Thyroid gland (tissue), 4 donors: Measurements from ENCODE around the gene RYR3. TPM values are rescaled to one million over a fixed set of nuclear protein-coding genes. Genes with fewer than 3 reads are reported as not detected.

Experiments
- DNase-seq, 2 donors: peaks; one replicate each; pipeline ENCODE4 v3.0.0-alpha.2; 2019
- H3K27ac ChIP-seq, 3 donors: fragments of 200-600 bp; sonication (generic); 1 replicate in 2 of 3; 2 replicates in 1 of 3; pipeline ENCODE4 v1.5.1; 2016 to 2019; ENCODE audit warnings: mild to moderate bottlenecking in 1 of 3, moderate library complexity in 1 of 3
- H3K27me3 ChIP-seq: fragments of 200-600 bp; sonication (generic); one replicate; pipeline ENCODE4 v1.5.1; 2019
- H3K36me3 ChIP-seq, 2 donors: fragments of 200-600 bp; sonication (generic); one replicate each; pipeline ENCODE4 v1.5.1; 2016 to 2019
- H3K4me1 ChIP-seq, 2 donors: fragments of 200-600 bp; sonication (generic); one replicate each; pipeline ENCODE4 v1.5.1; 2017 to 2019
- H3K4me3 ChIP-seq, 3 donors: fragments of 200-600 bp; sonication (generic); replicated peaks in 1 of 3; 1 replicate in 2 of 3; 2 replicates in 1 of 3; pipeline ENCODE4 v1.5.1; 2016; ENCODE audit warnings: mild to moderate bottlenecking in 1 of 3
- H3K9me3 ChIP-seq: fragments of 200-600 bp; sonication (generic); one replicate; pipeline ENCODE4 v1.5.1; 2017
- CTCF ChIP-seq, 6 experiments: fragments of 200-600 bp in 3 of 6; fragments of 450-650 bp in 3 of 6; sonication (generic) in 3 of 6; IDR thresholded peaks; one replicate each; pipeline ENCODE4 v1.5.1; 2016 to 2019; ENCODE audit warnings: antibody characterized with exemption in 6 of 6, mild to moderate bottlenecking in 2 of 6, inconsistent platforms in 1 of 6, moderate library complexity in 1 of 6
- POLR2A ChIP-seq, 2 donors: fragments of 450-650 bp; IDR thresholded peaks; one replicate each; pipeline ENCODE4 v1.6.1; 2017; ENCODE audit warnings: antibody characterized with exemption in 2 of 2, mild to moderate bottlenecking in 2 of 2, moderate library complexity in 1 of 2
- WGBS, 2 donors: methylation state at CpG; one replicate each; pipeline ENCODE4 v1.1.5; 2017; 5-methylcytosine and 5-hydroxymethylcytosine counted together
- intact Hi-C: fragments of 100-400 bp; cut with DNase I; formaldehyde crosslinking; loops from one replicate; pipeline ENCODE4 v1.15.1; 2023
- total RNA-seq, 4 donors: library from RNA; depleted of rRNA; stranded (reverse); fragments of >200 nt; gene quantifications; one replicate each; pipeline ENCODE4 v1.2.3, GENCODE V29; 2016

The RYR3 gene
- total RNA-seq, 4 donors from 2014 or later = 0.27 to 4.2 (median 0.34) TPM

DNA sequence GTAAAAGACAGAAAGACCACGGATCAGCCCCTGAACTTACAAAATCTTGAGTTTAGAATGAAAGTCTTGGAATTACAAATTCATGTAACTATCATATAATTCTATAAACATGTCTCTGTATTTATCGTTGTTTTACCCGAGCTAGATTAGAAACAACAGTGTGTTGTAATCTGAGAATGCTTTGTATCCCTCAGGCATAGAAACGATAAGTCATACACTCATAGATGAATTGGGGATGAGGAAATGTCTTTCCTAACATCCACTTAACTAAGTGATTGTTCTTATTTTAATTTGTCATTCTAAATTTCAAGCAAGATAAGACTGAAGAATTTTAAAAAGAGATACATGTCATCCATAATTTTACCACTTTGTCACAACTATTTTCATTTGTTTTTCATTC, 165.3 kb downstream of the RYR3 start:
- H3K27ac ChIP-seq = no peak overlapping the region
- H3K9me3 ChIP-seq = no peaks in the 10 kb centered on the region
- intact Hi-C loops = no loop called here
- H3K4me1 ChIP-seq = no peaks in the 10 kb centered on the region
- H3K36me3 ChIP-seq = no peaks in the 10 kb centered on the region
- no peaks in the 10 kb centered on the region for H3K27me3 ChIP-seq
- WGBS, 2 donors = 87 to 89% methylated on average over 4 of the region's 4 CpGs
- no peak overlapping the region for H3K4me3 ChIP-seq
- TF ChIP-seq POLR2A (IDR thresholded peaks at IDR 0.05) (no peak), CTCF (IDR thresholded peaks at IDR 0.05) (no peak)
- no peak for DNase-seq

DNA sequence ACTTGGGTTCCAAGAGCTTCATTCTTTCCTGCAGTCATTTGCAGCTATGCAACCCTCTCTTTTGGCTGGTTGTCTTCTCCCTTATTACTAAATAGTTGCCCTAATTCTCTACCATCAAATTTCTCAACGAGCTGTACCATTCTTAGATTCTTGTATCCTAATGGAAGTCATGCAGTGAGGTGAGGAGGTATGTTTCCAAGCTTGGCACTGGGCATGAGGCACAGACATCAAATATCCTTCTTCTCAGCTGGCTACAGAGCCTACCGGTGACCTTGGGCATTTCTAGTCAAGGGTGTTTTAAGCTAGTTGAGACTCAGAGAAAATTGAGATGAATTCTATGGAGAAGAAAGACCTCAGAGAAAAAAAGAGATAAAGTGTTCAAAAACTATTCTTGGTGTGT, 166.1 kb downstream of the RYR3 start:
- no peak for TF ChIP-seq POLR2A (IDR thresholded peaks at IDR 0.05)
- TF ChIP-seq CTCF (IDR thresholded peaks at IDR 0.05) = no peak
- intact Hi-C loops = no loop called here
- 89 to 92% methylated on average over 2 of the region's 2 CpGs for WGBS, 2 donors
- H3K9me3 ChIP-seq = no peaks in the 10 kb centered on the region
- no peaks in the 10 kb centered on the region for H3K4me1 ChIP-seq
- H3K4me3 ChIP-seq = no peak overlapping the region
- no peak for DNase-seq
- H3K27ac ChIP-seq = no peak overlapping the region
- H3K36me3 ChIP-seq = no peaks in the 10 kb centered on the region
- H3K27me3 ChIP-seq = no peaks in the 10 kb centered on the region

- intact Hi-C loops = no loop called here
- H3K36me3 ChIP-seq = no peaks in the 10 kb centered on the region
- WGBS, 2 donors = 98% methylated on average over 3 of the region's 3 CpGs
- H3K27me3 ChIP-seq = no peaks in the 10 kb centered on the region
- no peak overlapping the region for H3K27ac ChIP-seq
- no peak overlapping the region for H3K4me3 ChIP-seq
- H3K9me3 ChIP-seq = no peaks in the 10 kb centered on the region
- DNase-seq = no peak
- no peaks in the 10 kb centered on the region for H3K4me1 ChIP-seq
- TF ChIP-seq CTCF (IDR thresholded peaks at IDR 0.05) (no peak), POLR2A (IDR thresholded peaks at IDR 0.05) (no peak)
Measured at GRCh38 chr15:33489335-33489734, 178.6 kb downstream of the RYR3 start.

GRCh38 chr15:33490703-33491102, 179.9 kb downstream of the RYR3 start:
- Histone ChIP-seq H3K36me3 (no peaks in the 10 kb centered on the region), H3K27ac (no peak overlapping the region), H3K9me3 (no peaks in the 10 kb centered on the region), H3K4me1 (no peaks in the 10 kb centered on the region), H3K27me3 (no peaks in the 10 kb centered on the region), H3K4me3 (no peak overlapping the region)
- intact Hi-C loops = no loop called here
- 75 to 94% methylated on average over 1 of the region's 1 CpG for WGBS, 2 donors
- no peak for DNase-seq
- TF ChIP-seq POLR2A (IDR thresholded peaks at IDR 0.05) (no peak), CTCF (IDR thresholded peaks at IDR 0.05) (no peak)

- Histone ChIP-seq H3K27me3 (no peaks in the 10 kb centered on the region), H3K27ac (no peak overlapping the region), H3K4me1 (no peaks in the 10 kb centered on the region), H3K9me3 (no peaks in the 10 kb centered on the region), H3K36me3 (no peaks in the 10 kb centered on the region), H3K4me3 (no peak overlapping the region)
- no peak for DNase-seq
- intact Hi-C loops = no loop called here
- TF ChIP-seq POLR2A (IDR thresholded peaks at IDR 0.05) = no peak
- no peak for TF ChIP-seq CTCF (IDR thresholded peaks at IDR 0.05)
- WGBS, 2 donors = 58 to 69% methylated on average over 6 of the region's 6 CpGs
Measured at GRCh38 chr15:33492434-33493052, 181.8 kb downstream of the RYR3 start.
